ENCODE results near the gene CARF. TPM values are rescaled to one million over a fixed set of nuclear protein-coding genes. Genes with fewer than 3 reads are reported as not detected.

The CARF gene
- polyA plus RNA-seq, 3 donors: 1.1 to 4.6 (median 2.8) TPM

DNA sequence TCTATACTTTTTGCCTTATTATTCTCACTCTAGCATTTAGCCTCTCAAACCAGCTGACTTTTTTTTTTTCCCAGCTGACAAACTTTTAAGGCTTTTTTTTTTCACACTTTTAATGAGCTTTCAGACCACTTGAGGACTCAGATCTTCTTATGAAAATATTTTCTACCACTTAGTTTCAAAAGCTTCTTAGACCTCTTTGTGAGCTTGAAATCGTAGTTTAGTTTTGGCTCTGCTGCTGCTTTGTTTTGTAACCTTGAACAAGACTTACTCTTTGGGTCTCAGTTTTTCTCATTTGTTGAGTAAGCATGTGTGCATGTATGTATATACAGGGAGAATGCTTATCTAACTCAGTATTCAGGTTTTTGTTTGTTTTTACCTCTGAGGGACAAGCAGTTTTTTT, 106.1 kb downstream of the CARF start:
- no peak overlapping the region for H3K4me2 ChIP-seq (replicated peaks; ENCODE audit: extremely low read depth, low read length, poor library complexity, severe bottlenecking)
- H2AFZ ChIP-seq (ENCODE audit: insufficient read depth, low read depth, low read length, poor library complexity, severe bottlenecking): peak overlapping the region; percentile 4
- H3K9ac ChIP-seq (ENCODE audit: insufficient read depth, low read length, poor library complexity, severe bottlenecking): no peak overlapping the region
- no CpG with 5 or more reads among the region's 1 CpG for WGBS (ENCODE audit: insufficient coverage)
- H3K79me2 ChIP-seq (ENCODE audit: insufficient read depth, low read length): peaks cover 4% of the 10 kb centered on the region
- Mint-ChIP-seq H3K4me1 (peaks cover 24% of the 10 kb centered on the region), H3K4me3 (no peak overlapping the region), H3K36me3 (peaks cover 5 to 9% of the 10 kb centered on the region in 2 donors), H3K9me3 (no peaks in the 10 kb centered on the region), H3K27me3 (ENCODE audit: low read depth in 3 of 3) (no peaks in the 10 kb centered on the region), H3K27ac (peak overlapping the region in 2 of 7 donors; percentile 15 to 43)
- no peak overlapping the region for H3K27ac ChIP-seq (ENCODE audit: low read depth in 1 of 2, low read length in 2 of 2)
- no peak for TF ChIP-seq CTCF (IDR thresholded peaks at IDR 0.05)
- intact Hi-C loops (cut with micrococcal nuclease): loop anchor here in 1 of 2 donors (10.0 kb wide), 2 partner anchors 217 to 643 kb away; partner anchors contain the start of genes BMPR2 and CYP20A1
- no peaks in the 10 kb centered on the region for H3K36me3 ChIP-seq (replicated peaks in 1 of 2; ENCODE audit: control insufficient read depth in 1 of 2, insufficient read depth in 2 of 2, low read length in 2 of 2)
- H3K4me3 ChIP-seq (replicated peaks in 1 of 3; ENCODE audit: low read depth in 2 of 3, low read length in 3 of 3): no peak overlapping the region
- no peaks in the 10 kb centered on the region for H4K20me1 ChIP-seq (ENCODE audit: insufficient read depth, low read length)
- H3K9me3 ChIP-seq (replicated peaks in 1 of 2; ENCODE audit: control insufficient read depth in 1 of 2, insufficient read depth in 1 of 2, low read length in 2 of 2): no peaks in the 10 kb centered on the region
- peaks cover 15 to 20% of the 10 kb centered on the region in 2 donors for H3K4me1 ChIP-seq (ENCODE audit: control insufficient read depth in 1 of 2, insufficient read depth in 2 of 2, low read length in 2 of 2)
- no peak for DNase-seq
- H3K27me3 ChIP-seq (ENCODE audit: control insufficient read depth in 2 of 2, insufficient read depth in 2 of 2, low read length in 2 of 2): no peaks in the 10 kb centered on the region

GRCh38 chr2:203019142-203019541, 107.1 kb downstream of the CARF start:
- H3K27me3 Mint-ChIP-seq (ENCODE audit: low read depth in 3 of 3): no peaks in the 10 kb centered on the region
- no peaks in the 10 kb centered on the region for H3K9me3 Mint-ChIP-seq
- peaks cover 24% of the 10 kb centered on the region for H3K4me1 Mint-ChIP-seq
- no peak overlapping the region for H3K4me2 ChIP-seq (replicated peaks; ENCODE audit: extremely low read depth, low read length, poor library complexity, severe bottlenecking)
- WGBS (ENCODE audit: insufficient coverage): no CpG with 5 or more reads among the region's 2 CpGs
- H3K9ac ChIP-seq (ENCODE audit: insufficient read depth, low read length, poor library complexity, severe bottlenecking): no peak overlapping the region
- H2AFZ ChIP-seq (ENCODE audit: insufficient read depth, low read depth, low read length, poor library complexity, severe bottlenecking): no peak overlapping the region
- intact Hi-C loops (cut with micrococcal nuclease): loop anchor here in 1 of 2 donors (10.0 kb wide), 2 partner anchors 216 to 644 kb away; partner anchors contain the start of genes BMPR2 and CYP20A1
- peaks cover 8 to 12% of the 10 kb centered on the region in 2 donors for H3K36me3 Mint-ChIP-seq
- H3K4me1 ChIP-seq (ENCODE audit: control insufficient read depth in 1 of 2, insufficient read depth in 2 of 2, low read length in 2 of 2): peaks cover 9 to 13% of the 10 kb centered on the region in 2 donors
- H3K27ac ChIP-seq (ENCODE audit: low read depth in 1 of 2, low read length in 2 of 2): no peak overlapping the region
- H3K4me3 ChIP-seq (replicated peaks in 1 of 3; ENCODE audit: low read depth in 2 of 3, low read length in 3 of 3): no peak overlapping the region
- no peaks in the 10 kb centered on the region for H4K20me1 ChIP-seq (ENCODE audit: insufficient read depth, low read length)
- no peak overlapping the region for H3K27ac Mint-ChIP-seq
- no peak for DNase-seq
- no peaks in the 10 kb centered on the region for H3K27me3 ChIP-seq (ENCODE audit: control insufficient read depth in 2 of 2, insufficient read depth in 2 of 2, low read length in 2 of 2)
- no peaks in the 10 kb centered on the region for H3K9me3 ChIP-seq (replicated peaks in 1 of 2; ENCODE audit: control insufficient read depth in 1 of 2, insufficient read depth in 1 of 2, low read length in 2 of 2)
- H3K79me2 ChIP-seq (ENCODE audit: insufficient read depth, low read length): peaks cover 4% of the 10 kb centered on the region
- no peak for TF ChIP-seq CTCF (IDR thresholded peaks at IDR 0.05)
- no peak overlapping the region for H3K4me3 Mint-ChIP-seq
- H3K36me3 ChIP-seq (replicated peaks in 1 of 2; ENCODE audit: control insufficient read depth in 1 of 2, insufficient read depth in 2 of 2, low read length in 2 of 2): no peaks in the 10 kb centered on the region

Measured in CD14-positive monocyte (primary cell).